Left lung (tissue), 10 donors: ENCODE measurements around the gene MYH14. TPM values are rescaled to one million over a fixed set of nuclear protein-coding genes. Genes with fewer than 3 reads are reported as not detected.
"Not testable (repeated sequence)": the region's sequence is repeated elsewhere in the genome, so short reads cannot be mapped to it uniquely, and the experiment has no call there.

Experiments used
- ATAC-seq: fragments of 200-7000 bp; cut with Tn5 transposase; one replicate; pipeline ENCODE4 v1.9.1; 2020; ENCODE audit warnings: moderate library complexity
- DNase-seq, 4 donors: peaks; one replicate each; pipeline ENCODE4 v3.0.0-alpha.2; 2013 to 2020
- H3K27ac ChIP-seq, 2 donors: fragments of 200-600 bp; sonication (generic) in 1 of 2; one replicate each; pipeline versions ENCODE4 v1.5.0 to v1.8.0; 2020 to 2021
- H3K27me3 ChIP-seq, 2 donors: fragments of 200-600 bp; sonication (generic) in 1 of 2; one replicate each; pipeline versions ENCODE4 v1.5.0 to v1.8.0; 2020 to 2021
- H3K36me3 ChIP-seq, 2 donors: fragments of 200-600 bp; sonication (generic) in 1 of 2; one replicate each; pipeline versions ENCODE4 v1.5.0 to v1.8.0; 2020 to 2021
- H3K4me1 ChIP-seq, 2 donors: fragments of 200-600 bp; one replicate each; pipeline ENCODE4 v1.8.0; 2021
- H3K4me3 ChIP-seq, 2 donors: fragments of 200-600 bp; sonication (generic) in 1 of 2; one replicate each; pipeline versions ENCODE4 v1.5.0 to v1.8.0; 2020 to 2021; ENCODE audit warnings: mild to moderate bottlenecking in 1 of 2
- H3K9me3 ChIP-seq, 2 donors: fragments of 200-600 bp; sonication (generic) in 1 of 2; one replicate each; pipeline versions ENCODE4 v1.5.0 to v1.8.0; 2020 to 2021
- intact Hi-C, 2 donors: fragments of 100-400 bp; cut with DNase I; formaldehyde crosslinking; loops; one replicate each; pipeline versions ENCODE4 v1.11.2 to v1.14.2; 2022
- polyA plus RNA-seq, 6 donors: library from polyadenylated mRNA; unstranded; fragments of 120-200 nt; gene quantifications; one replicate each; pipeline ENCODE4 v1.2.1, GENCODE V29; 2013; ENCODE audit not compliant: insufficient read length in 6 of 6
- total RNA-seq, 2 donors: library from RNA; stranded (reverse); fragmentation: NEBNext Ultra II Directional; extraction: Animal tissue kit (Norgen Biotek cat#: 25700); gene quantifications; one replicate each; pipeline ENCODE4 v1.2.1, GENCODE V29; 2021
- TF ChIP-seq, protein P1 (sequence below), 2 donors: fragments of 200-600 bp; sonication (generic) in 1 of 2; IDR thresholded peaks; one replicate each; pipeline versions ENCODE4 v1.5.0 to v1.8.0; 2021; ENCODE audit warnings: antibody characterized with exemption in 2 of 2
- donor health status: DM: no; HTN: yes; CAD: no.
- donor health status: DM: no; HTN: no; CAD: no.

The MYH14 gene
- total and polyA plus RNA-seq, 8 donors: 46.0 to 195 (median 55.6) TPM

DNA sequence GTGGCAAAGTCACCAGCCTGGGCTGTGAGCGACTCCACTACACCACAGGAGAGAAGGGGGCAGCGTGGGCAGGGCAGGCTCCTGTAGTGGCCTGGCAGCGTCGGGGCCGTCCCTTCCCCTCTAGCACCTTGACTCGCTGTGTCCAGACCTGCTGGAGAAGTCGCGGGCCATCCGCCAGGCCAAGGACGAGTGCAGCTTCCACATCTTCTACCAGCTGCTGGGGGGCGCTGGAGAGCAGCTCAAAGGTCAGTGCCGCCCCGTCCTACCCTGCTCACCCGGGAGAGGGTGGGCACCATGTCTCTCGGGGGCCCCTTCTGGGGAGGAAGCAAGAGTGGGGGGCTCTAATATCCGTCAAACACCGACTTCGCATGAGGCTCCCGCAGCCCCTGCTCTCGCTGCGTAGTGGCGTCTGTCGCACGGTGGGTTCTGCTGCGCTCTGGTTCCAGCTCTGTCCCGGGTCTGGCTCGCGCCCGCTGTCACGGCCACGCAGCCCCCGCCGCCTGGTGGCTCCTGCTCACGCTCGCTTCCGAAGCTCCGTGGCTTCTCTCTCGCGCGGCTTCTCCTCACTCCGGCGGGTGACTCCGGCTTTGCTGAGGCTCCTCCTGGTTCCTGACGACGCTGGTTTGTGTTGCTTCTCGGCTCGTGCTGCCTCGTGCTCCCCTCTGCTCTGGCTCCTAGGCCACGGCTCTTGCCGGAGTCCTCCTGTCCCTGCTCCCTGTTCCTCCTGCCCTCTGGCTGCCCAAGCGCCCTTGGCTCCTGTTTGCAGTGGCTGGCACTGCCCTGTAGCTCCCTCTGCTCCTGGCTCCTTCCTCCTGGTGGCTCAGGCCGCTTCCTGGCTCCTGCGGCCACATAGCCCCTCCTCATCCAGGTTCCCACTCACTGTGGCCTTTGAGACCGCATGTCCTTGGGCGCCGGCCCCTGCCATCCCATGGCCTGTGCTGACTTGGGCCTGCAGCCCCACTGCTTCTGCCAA is 27.2 kb downstream of the MYH14 start:
- Histone ChIP-seq H3K27ac (no peak overlapping the region), H3K4me3 (no peak overlapping the region), H3K27me3 (peaks cover 0 to 16% of the 10 kb centered on the region in 2 donors), H3K4me1 (peaks cover 12% of the 10 kb centered on the region in 2 donors), H3K9me3 (no peaks in the 10 kb centered on the region), H3K36me3 (peaks cover 0 to 6% of the 10 kb centered on the region in 2 donors)
- DNase-seq (no peak), ATAC-seq (no peak)
- intact Hi-C loops: no loop called here
- TF ChIP-seq, protein P1, sequence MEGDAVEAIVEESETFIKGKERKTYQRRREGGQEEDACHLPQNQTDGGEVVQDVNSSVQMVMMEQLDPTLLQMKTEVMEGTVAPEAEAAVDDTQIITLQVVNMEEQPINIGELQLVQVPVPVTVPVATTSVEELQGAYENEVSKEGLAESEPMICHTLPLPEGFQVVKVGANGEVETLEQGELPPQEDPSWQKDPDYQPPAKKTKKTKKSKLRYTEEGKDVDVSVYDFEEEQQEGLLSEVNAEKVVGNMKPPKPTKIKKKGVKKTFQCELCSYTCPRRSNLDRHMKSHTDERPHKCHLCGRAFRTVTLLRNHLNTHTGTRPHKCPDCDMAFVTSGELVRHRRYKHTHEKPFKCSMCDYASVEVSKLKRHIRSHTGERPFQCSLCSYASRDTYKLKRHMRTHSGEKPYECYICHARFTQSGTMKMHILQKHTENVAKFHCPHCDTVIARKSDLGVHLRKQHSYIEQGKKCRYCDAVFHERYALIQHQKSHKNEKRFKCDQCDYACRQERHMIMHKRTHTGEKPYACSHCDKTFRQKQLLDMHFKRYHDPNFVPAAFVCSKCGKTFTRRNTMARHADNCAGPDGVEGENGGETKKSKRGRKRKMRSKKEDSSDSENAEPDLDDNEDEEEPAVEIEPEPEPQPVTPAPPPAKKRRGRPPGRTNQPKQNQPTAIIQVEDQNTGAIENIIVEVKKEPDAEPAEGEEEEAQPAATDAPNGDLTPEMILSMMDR (IDR thresholded peaks at IDR 0.05): no peak

DNA sequence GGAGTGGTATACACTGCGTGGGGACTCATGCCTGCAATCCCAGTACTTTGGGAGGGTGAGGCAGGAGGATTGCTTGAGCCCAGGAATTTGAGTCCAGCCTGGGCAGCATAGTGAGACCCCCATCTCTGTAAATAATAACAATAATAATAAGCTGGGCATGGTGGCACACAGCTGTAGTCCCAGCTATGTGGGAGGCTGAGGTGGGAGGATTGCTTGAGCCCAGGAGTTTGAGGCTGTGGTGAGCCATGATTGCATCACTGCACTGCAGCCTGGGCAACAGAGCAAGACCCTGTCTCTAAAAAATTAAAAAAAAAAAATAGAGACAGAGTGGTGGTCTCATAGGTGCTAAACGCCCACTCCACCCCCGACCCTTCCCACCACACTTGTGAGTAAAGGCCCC is 28.0 kb downstream of the MYH14 start:
- ATAC-seq, DNase-seq, H3K27ac ChIP-seq, H3K36me3 ChIP-seq, intact Hi-C loops, H3K4me3 ChIP-seq, H3K9me3 ChIP-seq: not testable (repeated sequence)
- H3K4me1 ChIP-seq: peaks cover 12 to 13% of the 10 kb centered on the region in 2 donors
- H3K27me3 ChIP-seq: peaks cover 0 to 16% of the 10 kb centered on the region in 2 donors

DNA sequence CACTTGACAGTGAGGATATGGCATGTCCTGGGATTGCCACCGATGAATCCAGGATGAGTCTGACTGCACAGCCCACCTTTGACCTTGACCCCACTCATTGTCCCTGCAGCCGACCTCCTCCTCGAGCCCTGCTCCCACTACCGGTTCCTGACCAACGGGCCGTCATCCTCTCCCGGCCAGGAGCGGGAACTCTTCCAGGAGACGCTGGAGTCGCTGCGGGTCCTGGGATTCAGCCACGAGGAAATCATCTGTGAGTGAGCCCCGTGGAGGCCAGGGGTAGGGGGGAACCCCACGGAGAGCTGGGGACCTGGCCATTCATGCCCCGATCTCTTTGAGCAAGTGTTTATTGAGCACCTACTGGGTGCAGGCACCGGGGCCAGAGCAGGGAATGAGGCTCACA is 28.4 kb downstream of the MYH14 start:
- Histone ChIP-seq H3K9me3 (no peaks in the 10 kb centered on the region), H3K4me1 (peaks cover 12 to 13% of the 10 kb centered on the region in 2 donors), H3K27ac (no peak overlapping the region), H3K4me3 (no peak overlapping the region), H3K27me3 (peaks cover 0 to 16% of the 10 kb centered on the region in 2 donors), H3K36me3 (peaks cover 0 to 6% of the 10 kb centered on the region in 2 donors)
- intact Hi-C loops: no loop called here
- TF ChIP-seq, protein P1 (IDR thresholded peaks at IDR 0.05): no peak
- DNase-seq: no peak
- ATAC-seq: no peak

DNA sequence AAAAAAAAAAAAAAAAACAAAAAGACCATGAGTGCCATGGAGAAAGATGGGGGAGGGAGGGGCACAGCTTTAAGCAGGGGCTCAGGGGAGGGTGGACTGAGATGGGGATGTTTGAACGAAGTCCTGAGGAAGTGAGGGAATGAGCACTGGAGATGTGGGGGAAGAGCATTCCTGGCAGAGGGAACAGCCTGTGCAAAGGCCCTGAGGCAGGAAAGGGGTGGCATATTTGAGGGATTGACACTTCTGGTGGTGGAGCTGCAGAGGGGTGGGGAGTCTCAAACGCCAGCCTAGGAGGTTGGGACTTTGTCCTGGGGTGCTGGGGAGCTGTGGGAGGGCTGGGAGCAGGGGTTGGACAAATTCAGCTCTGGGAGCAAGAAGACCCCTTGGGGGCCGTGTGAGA is 29.2 kb downstream of the MYH14 start:
- TF ChIP-seq, protein P1 (IDR thresholded peaks at IDR 0.05): no peak
- intact Hi-C loops: no loop called here
- Histone ChIP-seq H3K9me3 (no peaks in the 10 kb centered on the region), H3K27ac (no peak overlapping the region), H3K36me3 (peaks cover 0 to 6% of the 10 kb centered on the region in 2 donors), H3K4me1 (peaks cover 12 to 13% of the 10 kb centered on the region in 2 donors), H3K4me3 (no peak overlapping the region), H3K27me3 (peaks cover 0 to 16% of the 10 kb centered on the region in 2 donors)
- ATAC-seq: no peak
- no peak for DNase-seq

DNA sequence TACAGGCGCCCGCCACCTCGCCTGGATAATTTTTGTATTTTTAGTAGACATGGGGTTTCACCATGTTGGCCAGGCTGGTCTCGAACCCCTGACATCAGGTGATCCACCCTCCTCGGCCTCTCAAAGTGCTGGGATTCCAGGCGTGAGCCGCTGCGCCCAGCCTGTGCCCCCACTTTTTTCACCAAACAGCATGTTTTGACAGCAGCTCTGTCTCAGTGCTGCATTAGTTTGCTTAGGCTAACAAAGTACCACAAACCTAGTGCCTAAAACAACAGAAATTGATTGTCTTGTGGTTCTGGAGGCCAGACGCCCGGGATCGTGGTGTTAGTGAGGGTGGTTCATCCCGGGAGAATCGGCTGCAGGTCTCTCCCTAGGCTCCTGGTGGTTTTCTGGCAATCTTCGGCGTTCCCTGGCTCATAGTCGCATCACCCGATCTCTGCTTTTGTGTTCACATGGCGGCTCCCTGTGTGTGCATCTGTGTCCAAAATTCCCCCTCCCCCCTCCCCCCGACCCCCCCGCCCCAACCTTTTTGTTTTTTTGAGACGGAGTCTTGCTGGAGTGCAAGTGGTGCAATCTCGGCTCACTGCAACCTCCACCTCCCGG is 30.0 kb downstream of the MYH14 start:
- peaks cover 12 to 13% of the 10 kb centered on the region in 2 donors for H3K4me1 ChIP-seq
- TF ChIP-seq, protein P1 (IDR thresholded peaks at IDR 0.05): no peak
- ATAC-seq (no peak), DNase-seq (no peak)
- no peaks in the 10 kb centered on the region for H3K9me3 ChIP-seq
- peak overlapping the region in 1 of 2 donors; percentile 66 for H3K27ac ChIP-seq
- no peak overlapping the region for H3K4me3 ChIP-seq
- H3K36me3 ChIP-seq: peaks cover 0 to 6% of the 10 kb centered on the region in 2 donors
- H3K27me3 ChIP-seq: peaks cover 0 to 16% of the 10 kb centered on the region in 2 donors
- intact Hi-C loops: no loop called here

DNA sequence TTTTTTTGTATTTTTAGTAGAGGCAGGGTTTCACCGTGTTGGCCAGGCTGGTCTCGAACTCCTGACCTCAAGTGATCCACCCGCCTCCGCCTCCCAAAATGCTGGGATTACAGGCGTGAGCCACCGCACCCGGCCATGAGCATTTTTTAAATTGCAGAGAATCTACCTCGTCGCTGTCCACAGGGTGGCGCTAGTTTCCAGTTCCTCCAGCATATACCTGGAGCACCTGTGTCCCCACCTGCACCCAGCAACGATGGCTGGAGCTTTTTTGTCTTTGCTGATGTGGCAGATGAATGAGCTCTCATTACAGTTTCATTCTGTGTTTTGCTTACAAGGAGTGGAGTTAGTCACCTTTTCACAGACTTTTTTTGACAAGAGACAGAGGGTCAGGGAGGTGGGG is 34.1 kb downstream of the MYH14 start:
- peaks cover 12 to 13% of the 10 kb centered on the region in 2 donors for H3K4me1 ChIP-seq
- H3K9me3 ChIP-seq, DNase-seq, H3K4me3 ChIP-seq, ATAC-seq, intact Hi-C loops, H3K27ac ChIP-seq, H3K36me3 ChIP-seq, H3K27me3 ChIP-seq: not testable (repeated sequence)
